HepG2 (cell line): ENCODE data around the gene KATNAL1. TPM values are rescaled to one million over a fixed set of nuclear protein-coding genes. Genes with fewer than 3 reads are reported as not detected.

Experiments used
- EP300 ChIP-seq, 3 experiments: sonication (generic) in 1 of 3; formaldehyde crosslinking in 1 of 3; IDR thresholded peaks; 2 replicates each; pipeline versions ENCODE4 v1.5.1 to v1.6.1; 2011 to 2020; ENCODE audit warnings: low read depth in 2 of 3, low read length in 2 of 3, borderline replicate concordance in 1 of 3, improper control_type of control experiment in 1 of 3, mild to moderate bottlenecking in 1 of 3, missing genetic modification reagents in 1 of 3, moderate library complexity in 1 of 3
- MAF1 ChIP-seq: sonication (generic); formaldehyde crosslinking; IDR thresholded peaks from 2 replicates; pipeline ENCODE4 v1.5.0; 2020; ENCODE audit warnings: missing genetic modification reagents, borderline replicate concordance
- SAP130 ChIP-seq: IDR thresholded peaks from 2 replicates; pipeline ENCODE4 v1.6.1; 2016; ENCODE audit warnings: low read depth
- ZNF740 ChIP-seq: sonication (generic); formaldehyde crosslinking; IDR thresholded peaks from 2 replicates; pipeline ENCODE4 v1.4.0; 2020; ENCODE audit warnings: missing genetic modification reagents
- polyA plus RNA-seq, 8 experiments: library from polyadenylated mRNA; depleted of rRNA in 3 of 8; stranded (reverse) in 7 of 8; unstranded in 1 of 8; fragments of >200 nt; fragmentation: Illumina TruSeq in 4 of 8; extraction: Trizol in 4 of 8; gene quantifications; 2 replicates each; pipeline versions ENCODE4 v1.2.1 to v1.2.3, GENCODE V29; 2011 to 2016; ENCODE audit warnings: low read depth in 4 of 8, missing spikeins in 1 of 8, mixed read lengths in 1 of 8; ENCODE audit not compliant: insufficient read depth in 1 of 8
- total RNA-seq, 5 experiments: library from RNA; depleted of rRNA; stranded (reverse); fragments of >200 nt; fragmentation: Illumina TruSeq; extraction: Trizol; gene quantifications; 2 replicates each; pipeline ENCODE4 v1.2.3, GENCODE V29; 2016; ENCODE audit warnings: low read depth in 1 of 5
- TF ChIP-seq, protein P1 (sequence below): sonication (generic); formaldehyde crosslinking; IDR thresholded peaks from 2 replicates; pipeline ENCODE4 v1.4.0; 2020; ENCODE audit warnings: missing genetic modification reagents
- TF ChIP-seq, protein P2 (sequence below): IDR thresholded peaks from 2 replicates; pipeline ENCODE4 v1.6.1; 2016; ENCODE audit warnings: missing compliant biosample characterization, missing genetic modification reagents, borderline replicate concordance

KATNAL1 gene
- total and polyA plus RNA-seq, 2 of the 13 experiments (the other 11 are each of a cell fraction or from before 2014, with no cell fraction given), result 3.2 to 11.8 TPM

DNA sequence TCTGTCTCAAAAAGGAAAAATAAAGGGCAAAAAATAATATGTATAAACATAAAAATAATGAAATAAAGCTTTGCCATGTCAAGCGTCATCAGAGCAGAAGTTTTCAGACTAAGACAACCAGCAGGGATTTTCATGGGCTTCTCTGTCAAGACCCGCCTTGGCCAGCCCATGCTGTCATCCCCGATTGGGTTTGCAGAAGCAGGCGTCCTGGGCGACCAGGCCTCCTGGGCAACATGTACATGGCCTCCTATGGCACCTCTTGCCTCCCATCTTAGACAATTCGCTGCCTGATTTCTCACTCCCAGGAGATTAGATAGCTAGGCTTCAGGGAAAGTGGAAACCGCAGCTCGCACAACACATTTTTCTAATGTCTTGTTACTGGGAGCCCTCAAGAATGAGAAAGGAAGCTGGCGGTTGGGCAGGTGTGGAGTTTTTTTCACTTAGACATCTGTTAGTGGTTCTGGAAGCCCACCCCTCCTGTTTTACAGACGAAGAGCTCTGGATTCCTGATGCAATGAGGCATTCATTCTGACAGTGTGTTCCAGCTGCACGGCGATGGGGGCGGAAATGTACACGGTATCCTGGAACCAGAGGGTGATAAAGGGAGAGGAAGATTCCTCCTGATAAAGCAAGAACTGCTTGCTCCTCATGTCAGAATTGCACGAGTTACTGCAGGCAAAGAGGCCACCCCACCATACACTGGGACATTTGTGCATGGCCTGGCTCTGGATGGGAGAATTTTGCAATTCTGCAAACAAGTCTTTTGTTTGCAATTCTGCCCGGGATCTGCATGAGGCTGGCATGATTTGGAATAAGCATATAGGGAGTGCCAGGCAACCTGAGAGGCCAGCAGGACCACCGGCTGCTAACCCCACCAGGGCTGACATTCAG is 47.4 kb upstream of the KATNAL1 start (continued):
- TF ChIP-seq, protein P1, sequence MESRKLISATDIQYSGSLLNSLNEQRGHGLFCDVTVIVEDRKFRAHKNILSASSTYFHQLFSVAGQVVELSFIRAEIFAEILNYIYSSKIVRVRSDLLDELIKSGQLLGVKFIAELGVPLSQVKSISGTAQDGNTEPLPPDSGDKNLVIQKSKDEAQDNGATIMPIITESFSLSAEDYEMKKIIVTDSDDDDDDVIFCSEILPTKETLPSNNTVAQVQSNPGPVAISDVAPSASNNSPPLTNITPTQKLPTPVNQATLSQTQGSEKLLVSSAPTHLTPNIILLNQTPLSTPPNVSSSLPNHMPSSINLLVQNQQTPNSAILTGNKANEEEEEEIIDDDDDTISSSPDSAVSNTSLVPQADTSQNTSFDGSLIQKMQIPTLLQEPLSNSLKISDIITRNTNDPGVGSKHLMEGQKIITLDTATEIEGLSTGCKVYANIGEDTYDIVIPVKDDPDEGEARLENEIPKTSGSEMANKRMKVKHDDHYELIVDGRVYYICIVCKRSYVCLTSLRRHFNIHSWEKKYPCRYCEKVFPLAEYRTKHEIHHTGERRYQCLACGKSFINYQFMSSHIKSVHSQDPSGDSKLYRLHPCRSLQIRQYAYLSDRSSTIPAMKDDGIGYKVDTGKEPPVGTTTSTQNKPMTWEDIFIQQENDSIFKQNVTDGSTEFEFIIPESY, result no peak
- TF ChIP-seq MAF1, result no peak
- no peak for TF ChIP-seq EP300 (IDR thresholded peaks at IDR 0.05; ENCODE audit: low read depth in 2 of 2, low read length in 2 of 2)
- no peak for TF ChIP-seq EP300 (CRISPR knock-in tag; IDR thresholded peaks at IDR 0.05; ENCODE audit: borderline replicate concordance)
- TF ChIP-seq ZNF740 (CRISPR knock-in tag), result no peak
- no peak for TF ChIP-seq SAP130 (CRISPR knock-in tag)
- TF ChIP-seq, protein P2, sequence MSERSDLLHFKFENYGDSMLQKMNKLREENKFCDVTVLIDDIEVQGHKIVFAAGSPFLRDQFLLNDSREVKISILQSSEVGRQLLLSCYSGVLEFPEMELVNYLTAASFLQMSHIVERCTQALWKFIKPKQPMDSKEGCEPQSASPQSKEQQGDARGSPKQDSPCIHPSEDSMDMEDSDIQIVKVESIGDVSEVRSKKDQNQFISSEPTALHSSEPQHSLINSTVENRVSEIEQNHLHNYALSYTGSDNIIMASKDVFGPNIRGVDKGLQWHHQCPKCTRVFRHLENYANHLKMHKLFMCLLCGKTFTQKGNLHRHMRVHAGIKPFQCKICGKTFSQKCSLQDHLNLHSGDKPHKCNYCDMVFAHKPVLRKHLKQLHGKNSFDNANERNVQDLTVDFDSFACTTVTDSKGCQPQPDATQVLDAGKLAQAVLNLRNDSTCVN (CRISPR knock-in tag), result no peak
- TF ChIP-seq, all 625 proteins: peak for 0
